Measurements from ENCODE around the gene CADM2. TPM values are rescaled to one million over a fixed set of nuclear protein-coding genes. Genes with fewer than 3 reads are reported as not detected.

The CADM2 gene
- total and polyA plus RNA-seq, 2 donors from 2014 or later = 0.06 to 0.25 TPM

DNA sequence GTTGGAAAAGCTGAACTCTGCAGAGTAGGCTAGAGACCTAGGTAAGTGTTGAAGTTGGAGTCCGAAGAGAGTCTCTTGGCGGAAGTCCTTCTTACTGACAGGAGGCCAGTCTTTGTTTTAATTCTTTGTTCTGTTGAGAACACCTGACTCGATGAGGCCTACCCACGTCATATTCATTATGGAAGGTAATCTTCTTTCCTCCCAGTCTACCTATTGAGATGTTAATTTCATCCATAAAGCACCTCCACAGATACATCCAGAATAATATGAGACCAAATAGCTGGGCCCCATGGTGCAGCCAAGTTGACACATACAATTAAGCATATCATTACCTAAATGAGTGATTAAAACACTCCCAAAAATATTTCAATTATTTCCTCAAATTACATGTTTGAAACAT lies 515.5 kb downstream of the CADM2 start:
- no peaks in the 10 kb centered on the region for H3K27me3 ChIP-seq (ENCODE audit: control insufficient read depth, insufficient read depth, low read length)
- FAIRE-seq (no peak), DNase-seq (no peak)
- no peak overlapping the region for H3K9ac ChIP-seq (ENCODE audit: low read length in 3 of 3)
- no peak overlapping the region for H3K4me3 ChIP-seq (ENCODE audit: low read length in 3 of 3)
- no peak overlapping the region for H3K27ac ChIP-seq (ENCODE audit: low read depth in 2 of 2, low read length in 2 of 2)
- TF ChIP-seq, protein P1, sequence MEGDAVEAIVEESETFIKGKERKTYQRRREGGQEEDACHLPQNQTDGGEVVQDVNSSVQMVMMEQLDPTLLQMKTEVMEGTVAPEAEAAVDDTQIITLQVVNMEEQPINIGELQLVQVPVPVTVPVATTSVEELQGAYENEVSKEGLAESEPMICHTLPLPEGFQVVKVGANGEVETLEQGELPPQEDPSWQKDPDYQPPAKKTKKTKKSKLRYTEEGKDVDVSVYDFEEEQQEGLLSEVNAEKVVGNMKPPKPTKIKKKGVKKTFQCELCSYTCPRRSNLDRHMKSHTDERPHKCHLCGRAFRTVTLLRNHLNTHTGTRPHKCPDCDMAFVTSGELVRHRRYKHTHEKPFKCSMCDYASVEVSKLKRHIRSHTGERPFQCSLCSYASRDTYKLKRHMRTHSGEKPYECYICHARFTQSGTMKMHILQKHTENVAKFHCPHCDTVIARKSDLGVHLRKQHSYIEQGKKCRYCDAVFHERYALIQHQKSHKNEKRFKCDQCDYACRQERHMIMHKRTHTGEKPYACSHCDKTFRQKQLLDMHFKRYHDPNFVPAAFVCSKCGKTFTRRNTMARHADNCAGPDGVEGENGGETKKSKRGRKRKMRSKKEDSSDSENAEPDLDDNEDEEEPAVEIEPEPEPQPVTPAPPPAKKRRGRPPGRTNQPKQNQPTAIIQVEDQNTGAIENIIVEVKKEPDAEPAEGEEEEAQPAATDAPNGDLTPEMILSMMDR (IDR thresholded peaks at IDR 0.05; ENCODE audit: borderline replicate concordance, extremely low read depth, insufficient read depth) = no peak
- H3K36me3 ChIP-seq (ENCODE audit: control insufficient read depth in 2 of 3, insufficient read depth in 3 of 3, low read length in 3 of 3) = no peaks in the 10 kb centered on the region
- H3K9me3 ChIP-seq (ENCODE audit: control insufficient read depth in 2 of 3, insufficient read depth in 1 of 3, low read length in 3 of 3) = no peaks in the 10 kb centered on the region
- intact Hi-C loops (cut with DNase I) = no loop called here
- no peaks in the 10 kb centered on the region for H3K4me1 ChIP-seq (ENCODE audit: control insufficient read depth in 2 of 3, insufficient read depth in 2 of 3, low read depth in 1 of 3, low read length in 3 of 3)

DNA sequence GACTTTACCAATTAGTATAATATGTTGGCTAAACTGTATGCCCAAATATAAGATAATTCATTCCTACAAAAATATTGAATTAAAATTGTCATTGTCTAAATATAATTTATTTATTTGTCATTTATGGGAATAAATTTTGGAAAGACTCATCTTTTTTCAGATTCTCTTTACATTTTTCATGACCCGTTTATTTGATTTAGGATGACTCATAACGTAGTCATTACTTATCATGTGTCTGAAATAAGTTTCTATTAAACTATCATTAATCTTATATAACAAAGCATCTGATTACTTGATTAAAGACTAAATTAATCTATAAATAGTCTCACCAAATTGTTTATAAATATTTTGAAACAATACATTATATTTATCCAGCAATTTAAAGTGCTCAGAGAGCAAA lies 516.6 kb downstream of the CADM2 start:
- TF ChIP-seq, protein P1 (IDR thresholded peaks at IDR 0.05; ENCODE audit: borderline replicate concordance, extremely low read depth, insufficient read depth) = no peak
- H3K36me3 ChIP-seq (ENCODE audit: control insufficient read depth in 2 of 3, insufficient read depth in 3 of 3, low read length in 3 of 3) = no peaks in the 10 kb centered on the region
- H3K27ac ChIP-seq (ENCODE audit: low read depth in 2 of 2, low read length in 2 of 2) = no peak overlapping the region
- FAIRE-seq (peak; percentile 69), DNase-seq (no peak)
- H3K4me1 ChIP-seq (ENCODE audit: control insufficient read depth in 2 of 3, insufficient read depth in 2 of 3, low read depth in 1 of 3, low read length in 3 of 3) = no peaks in the 10 kb centered on the region
- no peak overlapping the region for H3K4me3 ChIP-seq (ENCODE audit: low read length in 3 of 3)
- no peaks in the 10 kb centered on the region for H3K9me3 ChIP-seq (ENCODE audit: control insufficient read depth in 2 of 3, insufficient read depth in 1 of 3, low read length in 3 of 3)
- H3K27me3 ChIP-seq (ENCODE audit: control insufficient read depth, insufficient read depth, low read length) = no peaks in the 10 kb centered on the region
- no peak overlapping the region for H3K9ac ChIP-seq (ENCODE audit: low read length in 3 of 3)
- intact Hi-C loops (cut with DNase I) = no loop called here

DNA sequence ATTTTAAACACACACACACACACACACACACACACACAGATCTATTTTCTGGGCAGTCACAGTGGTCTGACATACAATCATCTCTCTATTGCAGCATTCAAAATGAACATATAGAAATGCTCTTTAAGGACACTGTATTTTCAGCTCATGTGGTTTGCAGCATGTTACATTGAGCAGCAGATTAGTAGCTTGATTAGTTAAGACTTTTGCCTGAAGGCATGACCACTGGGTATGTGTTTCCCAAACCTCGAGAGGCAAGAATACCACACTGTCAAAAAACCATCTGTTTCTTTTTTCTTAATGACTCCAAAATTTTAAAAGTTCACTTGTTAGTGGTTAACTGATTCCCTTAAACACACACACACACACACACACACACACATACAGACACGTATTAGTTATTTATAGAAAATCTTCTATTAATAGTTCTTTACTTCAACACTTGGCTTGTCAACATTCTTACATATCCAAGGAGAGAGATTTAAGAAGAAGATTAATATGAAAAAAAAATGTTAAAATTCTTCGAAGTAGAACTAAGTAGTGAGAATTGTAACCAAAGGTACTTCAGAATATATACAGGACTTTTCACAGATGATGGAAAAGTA lies 518.2 kb downstream of the CADM2 start:
- Histone ChIP-seq H3K27ac (ENCODE audit: low read depth in 2 of 2, low read length in 2 of 2) (no peak overlapping the region), H3K4me1 (ENCODE audit: control insufficient read depth in 2 of 3, insufficient read depth in 2 of 3, low read depth in 1 of 3, low read length in 3 of 3) (no peaks in the 10 kb centered on the region), H3K27me3 (ENCODE audit: control insufficient read depth, insufficient read depth, low read length) (no peaks in the 10 kb centered on the region), H3K9ac (ENCODE audit: low read length in 3 of 3) (no peak overlapping the region), H3K9me3 (ENCODE audit: control insufficient read depth in 2 of 3, insufficient read depth in 1 of 3, low read length in 3 of 3) (no peaks in the 10 kb centered on the region), H3K4me3 (ENCODE audit: low read length in 3 of 3) (no peak overlapping the region), H3K36me3 (ENCODE audit: control insufficient read depth in 2 of 3, insufficient read depth in 3 of 3, low read length in 3 of 3) (no peaks in the 10 kb centered on the region)
- DNase-seq (no peak), FAIRE-seq (no peak)
- intact Hi-C loops (cut with DNase I) = no loop called here
- TF ChIP-seq, protein P1 (IDR thresholded peaks at IDR 0.05; ENCODE audit: borderline replicate concordance, extremely low read depth, insufficient read depth) = no peak

Measured in kidney (tissue), 14 donors.